Measurements from ENCODE around the gene PRPH.
A peak's percentile ranks its signal among the peaks of the same experiment; 100 is the strongest.

DNA sequence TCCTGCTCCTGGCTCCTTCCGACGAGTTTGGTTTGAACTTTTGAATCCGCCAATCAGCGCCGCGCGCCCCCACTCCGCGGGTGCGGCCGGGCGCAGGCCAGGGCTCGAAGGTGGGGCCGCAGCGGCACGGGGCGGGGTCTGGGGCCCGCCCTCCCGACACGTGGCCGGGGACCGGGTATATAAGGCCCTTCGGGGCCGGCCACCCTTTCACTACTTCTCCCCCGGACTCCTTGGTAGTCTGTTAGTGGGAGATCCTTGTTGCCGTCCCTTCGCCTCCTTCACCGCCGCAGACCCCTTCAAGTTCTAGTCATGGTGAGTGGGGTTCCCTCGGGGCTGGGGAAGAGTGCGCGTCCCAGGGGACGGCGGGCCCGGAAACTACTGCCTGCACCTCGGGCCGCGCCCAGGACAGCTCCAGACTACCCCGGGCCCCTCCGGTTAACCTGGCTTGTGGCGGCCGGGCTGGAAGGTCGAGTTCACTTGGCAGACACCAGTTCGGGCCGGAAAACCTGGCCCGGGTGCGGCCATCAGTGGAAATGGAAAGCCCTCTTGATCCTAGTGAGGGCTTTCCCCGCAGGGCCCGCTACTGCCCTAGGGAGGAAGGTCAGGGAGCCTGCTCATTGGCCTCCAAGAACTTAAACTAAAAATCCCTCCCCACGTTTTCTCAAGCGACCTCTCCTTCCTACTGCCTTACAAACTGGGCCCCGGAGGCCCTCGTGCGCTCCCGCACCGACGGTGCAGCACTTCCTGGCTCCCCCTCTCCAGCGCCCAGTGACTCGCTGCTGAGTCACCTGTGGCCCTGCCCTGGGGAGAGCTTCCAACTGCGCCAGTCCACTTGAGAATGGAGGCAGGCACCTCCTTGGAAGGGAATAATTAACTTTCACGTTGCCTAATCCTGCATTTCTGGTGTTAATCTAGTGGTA is 29.8 kb upstream of the PRPH start, which contains the start of gene TUBA1C:
- TF ChIP-seq EP300 (IDR thresholded peaks at IDR 0.05): no peak
- peak; percentile 65 for TF ChIP-seq POLR2A (IDR thresholded peaks at IDR 0.05)
- TF ChIP-seq, protein P1, sequence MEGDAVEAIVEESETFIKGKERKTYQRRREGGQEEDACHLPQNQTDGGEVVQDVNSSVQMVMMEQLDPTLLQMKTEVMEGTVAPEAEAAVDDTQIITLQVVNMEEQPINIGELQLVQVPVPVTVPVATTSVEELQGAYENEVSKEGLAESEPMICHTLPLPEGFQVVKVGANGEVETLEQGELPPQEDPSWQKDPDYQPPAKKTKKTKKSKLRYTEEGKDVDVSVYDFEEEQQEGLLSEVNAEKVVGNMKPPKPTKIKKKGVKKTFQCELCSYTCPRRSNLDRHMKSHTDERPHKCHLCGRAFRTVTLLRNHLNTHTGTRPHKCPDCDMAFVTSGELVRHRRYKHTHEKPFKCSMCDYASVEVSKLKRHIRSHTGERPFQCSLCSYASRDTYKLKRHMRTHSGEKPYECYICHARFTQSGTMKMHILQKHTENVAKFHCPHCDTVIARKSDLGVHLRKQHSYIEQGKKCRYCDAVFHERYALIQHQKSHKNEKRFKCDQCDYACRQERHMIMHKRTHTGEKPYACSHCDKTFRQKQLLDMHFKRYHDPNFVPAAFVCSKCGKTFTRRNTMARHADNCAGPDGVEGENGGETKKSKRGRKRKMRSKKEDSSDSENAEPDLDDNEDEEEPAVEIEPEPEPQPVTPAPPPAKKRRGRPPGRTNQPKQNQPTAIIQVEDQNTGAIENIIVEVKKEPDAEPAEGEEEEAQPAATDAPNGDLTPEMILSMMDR (IDR thresholded peaks at IDR 0.05): no peak
